ENCODE results near the gene KIF1B.

- TF ChIP-seq POLR2A (IDR thresholded peaks at IDR 0.05), result no peak
- no peak for TF ChIP-seq CTCF (IDR thresholded peaks at IDR 0.05 in 8 of 11, conservative IDR thresholded peaks at IDR 0.05 in 3 of 11)
- TF ChIP-seq POLR2AphosphoS5 (IDR thresholded peaks at IDR 0.05), result peak in 1 of 3 donors; percentile 24
Observed at GRCh38 chr1:10242135-10242534, 31.8 kb downstream of the KIF1B start.
